ENCODE data around the gene C19orf18.

DNA sequence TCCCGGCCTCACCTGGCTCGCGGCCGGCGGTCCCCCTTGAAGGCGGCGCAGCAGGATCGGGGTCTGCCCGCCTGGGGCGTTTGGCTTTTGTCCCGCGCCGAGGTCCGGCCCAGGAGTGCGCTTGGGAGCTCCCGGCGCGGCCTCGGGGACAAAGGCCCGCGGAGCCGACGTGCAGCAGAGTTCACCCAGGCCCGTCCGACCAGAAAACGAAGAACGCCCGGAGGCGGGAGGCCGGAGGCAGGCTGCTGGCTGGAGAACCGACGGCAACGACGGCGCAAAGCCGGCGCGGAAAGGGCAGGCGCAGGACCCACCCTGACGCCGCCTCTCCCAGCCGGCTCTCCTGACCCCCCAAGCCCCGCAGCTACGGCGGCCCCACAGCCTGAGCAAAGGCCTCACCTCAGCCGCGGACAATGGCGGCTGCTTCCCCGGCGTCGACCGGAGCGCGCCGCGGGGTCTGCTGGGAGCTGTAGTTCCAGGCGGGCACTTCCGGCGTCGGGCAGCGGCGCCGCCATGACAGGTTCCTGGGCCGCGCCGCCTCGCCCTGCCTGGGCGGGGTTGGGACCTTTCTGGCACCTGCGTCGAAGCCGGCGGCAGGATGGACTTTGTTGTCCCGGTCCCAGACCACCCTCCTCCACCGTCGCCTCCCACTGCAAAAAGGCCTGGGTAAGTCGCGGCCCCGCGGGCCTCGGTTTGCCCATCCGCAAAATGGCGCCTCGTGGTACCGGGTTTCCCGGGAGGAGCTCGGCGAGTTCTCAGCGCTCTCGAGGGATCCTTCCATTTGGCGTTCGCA lies 28.2 kb upstream of the C19orf18 start, which contains the start of gene ZNF606:
- TF ChIP-seq, protein P1, sequence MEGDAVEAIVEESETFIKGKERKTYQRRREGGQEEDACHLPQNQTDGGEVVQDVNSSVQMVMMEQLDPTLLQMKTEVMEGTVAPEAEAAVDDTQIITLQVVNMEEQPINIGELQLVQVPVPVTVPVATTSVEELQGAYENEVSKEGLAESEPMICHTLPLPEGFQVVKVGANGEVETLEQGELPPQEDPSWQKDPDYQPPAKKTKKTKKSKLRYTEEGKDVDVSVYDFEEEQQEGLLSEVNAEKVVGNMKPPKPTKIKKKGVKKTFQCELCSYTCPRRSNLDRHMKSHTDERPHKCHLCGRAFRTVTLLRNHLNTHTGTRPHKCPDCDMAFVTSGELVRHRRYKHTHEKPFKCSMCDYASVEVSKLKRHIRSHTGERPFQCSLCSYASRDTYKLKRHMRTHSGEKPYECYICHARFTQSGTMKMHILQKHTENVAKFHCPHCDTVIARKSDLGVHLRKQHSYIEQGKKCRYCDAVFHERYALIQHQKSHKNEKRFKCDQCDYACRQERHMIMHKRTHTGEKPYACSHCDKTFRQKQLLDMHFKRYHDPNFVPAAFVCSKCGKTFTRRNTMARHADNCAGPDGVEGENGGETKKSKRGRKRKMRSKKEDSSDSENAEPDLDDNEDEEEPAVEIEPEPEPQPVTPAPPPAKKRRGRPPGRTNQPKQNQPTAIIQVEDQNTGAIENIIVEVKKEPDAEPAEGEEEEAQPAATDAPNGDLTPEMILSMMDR (conservative IDR thresholded peaks at IDR 0.05; ENCODE audit: low read depth, low read length), result no peak
- TF ChIP-seq POLR2A (IDR thresholded peaks at IDR 0.05; ENCODE audit: low read depth, low read length) (0 out of 2 replicates have a peak, but pooled peaks have one; percentile 51), RFX5 (IDR thresholded peaks at IDR 0.05; ENCODE audit: low read depth, low read length) (no peak), RAD21 (IDR thresholded peaks at IDR 0.05; ENCODE audit: low read length) (no peak), CEBPB (IDR thresholded peaks at IDR 0.05; ENCODE audit: low read depth, low read length) (no peak), BHLHE40 (IDR thresholded peaks at IDR 0.05; ENCODE audit: low read depth, low read length) (no peak), USF2 (IDR thresholded peaks at IDR 0.05; ENCODE audit: low read depth, low read length) (no peak), SMC3 (IDR thresholded peaks at IDR 0.05; ENCODE audit: low read depth, low read length) (no peak), MAFK (IDR thresholded peaks at IDR 0.05; ENCODE audit: low read depth, low read length) (no peak), MXI1 (IDR thresholded peaks at IDR 0.05; ENCODE audit: borderline replicate concordance, low read depth, low read length) (no peak)

All from IMR-90 (cell line).